ENCODE measurements around the gene TOX2. TPM values are rescaled to one million over a fixed set of nuclear protein-coding genes. Genes with fewer than 3 reads are reported as not detected.

Gene TOX2
- total RNA-seq, 1 donor from 2014 or later: 5.0 TPM

GRCh38 chr20:43968341-43969000 lies 53.8 kb downstream of the TOX2 start:
- H3K27me3 Mint-ChIP-seq (ENCODE audit: unreplicated experiment): no peaks in the 10 kb centered on the region
- no peaks in the 10 kb centered on the region for H3K36me3 Mint-ChIP-seq (ENCODE audit: low read depth, unreplicated experiment)
- no peak for DNase-seq (ENCODE audit: low spot score)

GRCh38 chr20:43969028-43969447 lies 54.4 kb downstream of the TOX2 start:
- no peaks in the 10 kb centered on the region for H3K9me3 Mint-ChIP-seq (ENCODE audit: unreplicated experiment)
- H3K27me3 Mint-ChIP-seq (ENCODE audit: unreplicated experiment): no peaks in the 10 kb centered on the region
- H3K4me3 Mint-ChIP-seq (ENCODE audit: unreplicated experiment): no peak overlapping the region
- no peak for TF ChIP-seq CTCF (IDR thresholded peaks at IDR 0.05; ENCODE audit: unreplicated experiment)
- H3K36me3 Mint-ChIP-seq (ENCODE audit: low read depth, unreplicated experiment): no peaks in the 10 kb centered on the region
- DNase-seq (ENCODE audit: low spot score): no peak
- peaks cover 3% of the 10 kb centered on the region for H3K4me1 Mint-ChIP-seq (ENCODE audit: unreplicated experiment)
- H3K27ac Mint-ChIP-seq (ENCODE audit: unreplicated experiment): no peak overlapping the region

More at GRCh38 chr20:43968341-43969000, 53.8 kb downstream of the TOX2 start:
- TF ChIP-seq CTCF (IDR thresholded peaks at IDR 0.05; ENCODE audit: unreplicated experiment): no peak
- H3K27ac Mint-ChIP-seq (ENCODE audit: unreplicated experiment): no peak overlapping the region
- H3K4me3 Mint-ChIP-seq (ENCODE audit: unreplicated experiment): no peak overlapping the region
- H3K9me3 Mint-ChIP-seq (ENCODE audit: unreplicated experiment): no peaks in the 10 kb centered on the region
- H3K4me1 Mint-ChIP-seq (ENCODE audit: unreplicated experiment): peaks cover 3% of the 10 kb centered on the region

DNA sequence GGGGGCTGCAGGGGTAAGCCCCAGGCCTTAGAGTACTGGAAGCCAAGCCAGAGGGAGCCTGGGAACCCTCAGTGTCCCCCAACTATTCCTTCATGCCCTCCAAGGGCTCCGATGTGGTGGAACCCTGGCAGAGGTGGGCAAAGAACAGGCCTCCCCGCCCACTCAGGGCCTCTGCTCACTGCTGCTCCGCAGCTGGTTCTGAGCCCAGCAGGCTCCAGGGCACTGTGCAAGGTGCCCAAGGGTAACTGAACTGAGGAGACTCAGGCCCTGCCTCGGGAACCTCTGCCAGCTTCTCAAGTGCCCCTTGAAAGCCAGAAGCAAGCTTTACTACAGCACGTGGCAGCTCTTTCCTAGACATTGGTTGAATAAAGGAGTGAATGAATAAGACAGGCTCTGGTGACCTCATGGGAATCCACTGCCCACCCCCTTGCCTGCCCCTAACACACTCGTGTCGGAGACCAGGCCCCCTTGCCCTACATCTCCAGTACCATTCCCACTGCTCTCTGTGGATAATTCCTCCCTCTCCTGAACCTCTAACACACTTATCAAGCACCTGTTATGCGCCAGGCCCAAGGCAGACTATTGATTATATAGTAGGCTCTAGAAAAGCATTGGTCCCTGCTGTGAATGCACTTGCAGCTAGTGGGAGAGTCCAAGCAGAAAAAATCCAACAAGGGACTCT lies 55.0 kb downstream of the TOX2 start:
- Mint-ChIP-seq H3K9me3 (ENCODE audit: unreplicated experiment) (no peaks in the 10 kb centered on the region), H3K4me1 (ENCODE audit: unreplicated experiment) (no peaks in the 10 kb centered on the region), H3K4me3 (ENCODE audit: unreplicated experiment) (no peak overlapping the region), H3K27ac (ENCODE audit: unreplicated experiment) (no peak overlapping the region), H3K36me3 (ENCODE audit: low read depth, unreplicated experiment) (no peaks in the 10 kb centered on the region), H3K27me3 (ENCODE audit: unreplicated experiment) (no peaks in the 10 kb centered on the region)
- no peak for DNase-seq (ENCODE audit: low spot score)
- TF ChIP-seq CTCF (IDR thresholded peaks at IDR 0.05; ENCODE audit: unreplicated experiment): no peak

DNA sequence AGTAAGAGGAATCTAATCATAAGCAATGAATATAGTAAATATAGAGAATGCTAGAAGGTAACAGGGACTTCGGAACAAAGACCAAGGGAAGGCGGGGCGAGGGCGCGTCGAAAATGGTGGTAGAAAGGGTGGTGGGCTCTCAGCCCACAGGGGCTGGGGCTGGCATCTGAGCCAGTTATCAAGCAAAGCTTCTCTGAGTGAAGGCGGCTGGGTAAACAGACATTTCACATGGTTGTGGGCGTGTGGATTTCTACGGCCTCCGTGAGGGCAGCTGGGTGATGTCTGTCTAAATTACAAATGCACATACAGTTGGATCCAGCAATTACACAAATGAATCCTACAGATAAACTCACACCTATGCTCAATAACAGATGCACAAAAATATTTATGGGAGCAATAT lies 56.6 kb downstream of the TOX2 start:
- Mint-ChIP-seq H3K27me3 (ENCODE audit: unreplicated experiment) (no peaks in the 10 kb centered on the region), H3K27ac (ENCODE audit: unreplicated experiment) (no peak overlapping the region), H3K36me3 (ENCODE audit: low read depth, unreplicated experiment) (no peaks in the 10 kb centered on the region), H3K9me3 (ENCODE audit: unreplicated experiment) (no peaks in the 10 kb centered on the region), H3K4me1 (ENCODE audit: unreplicated experiment) (no peaks in the 10 kb centered on the region), H3K4me3 (ENCODE audit: unreplicated experiment) (no peak overlapping the region)
- no peak for DNase-seq (ENCODE audit: low spot score)
- no peak for TF ChIP-seq CTCF (IDR thresholded peaks at IDR 0.05; ENCODE audit: unreplicated experiment)

DNA sequence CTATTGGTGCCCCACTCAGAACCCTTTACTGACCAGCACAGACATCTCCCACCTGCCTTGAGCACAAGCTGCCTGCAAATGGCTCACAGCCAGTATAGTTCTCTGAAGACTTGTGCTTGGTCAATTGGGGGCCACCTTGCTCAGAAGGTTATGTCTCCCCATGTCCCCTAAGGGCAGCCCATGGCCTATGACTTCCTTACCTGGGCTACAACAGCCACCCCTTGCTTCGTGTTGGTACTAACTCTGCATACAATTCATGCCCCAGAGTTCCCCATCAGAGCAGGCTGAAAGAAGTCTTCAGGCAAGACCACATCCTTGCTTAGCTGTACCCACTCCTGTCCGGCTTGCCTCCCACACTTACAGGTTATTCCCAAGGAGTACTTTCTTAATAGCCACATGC lies 57.4 kb downstream of the TOX2 start:
- Mint-ChIP-seq H3K9me3 (ENCODE audit: unreplicated experiment) (no peaks in the 10 kb centered on the region), H3K4me1 (ENCODE audit: unreplicated experiment) (no peaks in the 10 kb centered on the region)

More for the DNA sequence above, 57.4 kb downstream of the TOX2 start:
- Mint-ChIP-seq H3K4me3 (ENCODE audit: unreplicated experiment) (no peak overlapping the region), H3K27me3 (ENCODE audit: unreplicated experiment) (no peaks in the 10 kb centered on the region), H3K27ac (ENCODE audit: unreplicated experiment) (no peak overlapping the region), H3K36me3 (ENCODE audit: low read depth, unreplicated experiment) (no peaks in the 10 kb centered on the region)
- no peak for TF ChIP-seq CTCF (IDR thresholded peaks at IDR 0.05; ENCODE audit: unreplicated experiment)
- no peak for DNase-seq (ENCODE audit: low spot score)

Measured in endothelial cell (in vitro differentiated cells).